Activated gamma-delta T cell treated with anti-CD3 and anti-CD28 coated beads, Interleukin-2, amount 50 U/mL, for 16 hours (primary cell): ENCODE measurements around the gene SLC18A2.
"Not testable (repeated sequence)": the region's sequence is repeated elsewhere in the genome, so short reads cannot be mapped to it uniquely, and the experiment has no call there.

Experiments
- DNase-seq: peaks from one replicate; pipeline ENCODE4 v3.0.0-alpha.2; 2020; ENCODE audit warnings: low read depth

SLC18A2 gene

GRCh38 chr10:117262903-117263293 lies 22.0 kb downstream of the SLC18A2 start:
- DNase-seq = no peak

- no peak for DNase-seq
Observed at GRCh38 chr10:117264782-117265181, 23.9 kb downstream of the SLC18A2 start.

GRCh38 chr10:117266400-117266799 lies 25.5 kb downstream of the SLC18A2 start:
- no peak for DNase-seq

DNA sequence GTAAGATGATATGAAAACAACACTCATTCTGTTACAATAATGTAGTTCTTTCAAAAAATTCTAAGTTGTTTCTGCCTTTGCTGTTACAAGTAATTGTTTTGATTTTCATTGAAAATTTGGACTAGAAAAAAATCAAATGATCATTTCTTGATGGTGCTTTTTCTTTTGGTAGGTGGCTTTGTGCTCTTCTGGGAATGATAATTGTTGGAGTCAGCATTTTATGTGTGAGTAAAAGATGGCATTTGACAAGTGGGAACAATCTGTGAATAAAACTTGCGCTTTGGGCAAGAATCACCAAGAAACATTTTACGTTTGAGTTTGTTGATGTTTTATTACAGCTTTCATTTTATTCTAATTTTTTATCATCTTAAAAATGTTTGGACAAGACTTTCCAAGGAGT lies 25.9 kb downstream of the SLC18A2 start:
- no peak for DNase-seq

DNA sequence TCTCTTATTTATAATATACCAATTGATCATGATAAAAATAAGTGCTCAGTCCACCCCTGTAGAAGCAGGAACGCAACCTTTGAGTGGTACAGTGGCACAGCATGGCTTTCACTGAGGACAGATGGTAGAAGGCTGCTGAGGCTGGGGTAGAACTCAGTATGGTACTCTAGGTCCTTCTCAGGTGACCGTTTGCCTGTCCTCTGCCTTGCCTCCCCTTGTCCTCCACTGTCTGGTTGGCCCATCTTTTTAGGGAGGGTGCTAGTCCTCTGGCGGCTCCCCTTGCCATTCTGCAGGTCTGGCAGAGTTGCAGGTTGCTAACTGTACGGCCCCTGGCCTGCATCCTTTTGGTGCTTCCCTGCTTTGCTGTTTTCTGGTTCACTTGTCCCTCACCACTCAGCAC lies 27.3 kb downstream of the SLC18A2 start:
- DNase-seq = no peak

- DNase-seq = no peak
Observed at GRCh38 chr10:117268907-117269306, 28.0 kb downstream of the SLC18A2 start.

- no peak for DNase-seq
Observed at GRCh38 chr10:117271427-117271826, 30.5 kb downstream of the SLC18A2 start.

DNA sequence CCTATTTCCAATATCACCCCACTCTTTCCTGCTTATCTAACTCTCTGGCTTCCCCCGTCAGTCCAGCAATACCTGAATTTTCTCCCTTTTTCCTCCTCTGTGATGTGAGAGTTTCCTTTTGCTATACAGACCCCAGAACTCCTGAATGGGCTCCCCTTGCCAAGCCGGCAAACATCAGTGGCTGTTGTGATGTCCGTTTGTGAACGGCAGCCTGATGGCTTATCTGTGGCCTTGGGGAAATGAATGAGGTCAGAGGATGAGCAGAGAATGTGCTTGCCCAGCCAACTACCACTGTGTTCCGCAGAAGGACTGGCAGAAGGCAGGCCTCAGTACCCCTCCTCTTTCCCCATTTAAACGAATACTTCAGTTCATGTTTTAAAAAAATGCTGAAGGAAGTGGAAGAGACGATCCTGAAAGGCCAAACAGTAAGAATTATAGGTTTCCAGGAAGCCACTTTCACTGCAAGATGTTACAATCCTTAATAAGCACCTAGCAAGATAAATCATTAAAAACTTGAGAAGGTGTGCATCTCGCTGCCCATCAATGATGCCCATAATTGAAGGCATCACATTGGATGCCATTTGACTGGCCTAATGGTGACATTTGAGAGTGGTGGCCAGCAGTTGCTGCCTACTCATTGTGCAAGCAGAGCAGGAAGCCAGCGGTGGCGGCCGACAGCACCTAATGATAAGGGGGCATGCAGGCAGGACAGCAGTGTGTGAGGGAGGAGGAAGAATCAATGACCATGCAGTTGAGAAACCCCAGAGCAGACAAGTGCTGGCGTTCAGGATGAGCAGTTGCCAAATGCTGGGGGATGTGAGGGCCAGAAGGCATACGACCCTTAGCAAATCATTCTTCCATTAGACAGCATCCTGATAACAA lies 31.5 kb downstream of the SLC18A2 start:
- DNase-seq = no peak

- DNase-seq = no peak
Observed at GRCh38 chr10:117273980-117274379, 33.1 kb downstream of the SLC18A2 start.

GRCh38 chr10:117274509-117274908 lies 33.6 kb downstream of the SLC18A2 start:
- no peak for DNase-seq

GRCh38 chr10:117275121-117275520 lies 34.2 kb downstream of the SLC18A2 start:
- no peak for DNase-seq

DNA sequence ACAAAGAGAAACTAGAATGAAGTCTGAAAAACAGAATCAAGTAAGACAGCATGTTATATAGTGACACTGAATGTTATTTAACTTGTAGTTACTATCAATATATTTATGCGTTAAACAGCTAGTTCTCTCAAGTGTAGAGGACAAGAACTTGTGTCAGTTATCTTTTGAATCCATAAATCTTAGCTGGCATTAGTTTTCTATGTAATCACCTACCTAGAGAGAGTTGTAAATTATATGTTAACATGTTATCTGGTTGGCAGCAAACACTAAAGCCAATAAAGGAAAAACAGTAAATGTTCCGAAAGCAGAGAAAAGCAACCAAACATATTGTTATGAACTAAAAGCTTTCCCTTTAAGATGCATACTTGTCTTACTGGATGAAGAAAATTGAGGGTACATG lies 36.8 kb downstream of the SLC18A2 start:
- no peak for DNase-seq

GRCh38 chr10:117284716-117285494 lies 44.0 kb downstream of the SLC18A2 start:
- DNase-seq = no peak

GRCh38 chr10:117290872-117291271 lies 50.0 kb downstream of the SLC18A2 start:
- DNase-seq = not testable (repeated sequence)

DNA sequence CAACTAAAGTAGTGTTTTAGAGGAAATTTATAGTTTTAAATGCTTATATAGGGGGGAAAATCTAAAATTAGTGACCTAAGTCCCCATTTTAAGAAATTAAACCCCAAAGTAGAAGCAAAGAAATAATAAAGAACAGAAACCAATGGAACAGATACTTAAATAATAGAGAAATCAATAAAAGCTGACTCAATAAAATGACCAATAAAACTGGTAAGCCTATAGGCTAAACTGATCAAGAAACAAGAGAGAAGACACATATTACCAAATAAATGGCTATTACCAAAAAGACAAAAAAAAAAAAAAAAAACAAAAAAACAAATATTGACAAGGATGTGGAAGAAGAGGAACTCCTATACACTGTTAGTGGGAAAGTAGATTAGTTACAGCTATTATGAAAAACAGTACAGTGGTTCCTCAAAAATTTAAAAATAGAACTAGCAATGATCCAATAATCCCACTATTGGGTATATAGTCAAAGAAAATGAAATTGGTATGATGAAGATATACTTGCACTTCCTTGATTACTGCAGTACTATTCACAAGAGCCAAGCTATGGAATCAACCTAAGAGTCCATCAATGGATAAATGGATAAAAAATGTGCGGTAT lies 53.2 kb downstream of the SLC18A2 start:
- DNase-seq = no peak

DNA sequence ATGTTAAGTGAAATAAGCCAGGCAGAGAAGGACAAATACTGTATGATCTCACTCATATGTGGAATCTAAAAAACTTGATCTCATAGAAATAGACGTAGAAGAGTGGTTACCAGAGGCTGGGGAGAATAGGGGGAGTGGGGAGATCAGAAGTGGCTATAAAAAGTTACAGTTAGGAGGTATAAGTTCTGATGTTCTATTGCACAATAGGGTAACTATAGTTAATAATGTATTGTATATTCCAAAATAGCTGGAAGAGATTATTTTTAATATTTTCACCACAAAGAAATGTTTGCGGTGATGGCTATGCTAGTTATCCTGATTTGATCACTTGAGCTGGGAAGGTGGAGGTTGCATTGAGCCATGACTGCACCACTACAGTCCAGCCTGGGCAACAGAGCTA lies 53.8 kb downstream of the SLC18A2 start:
- DNase-seq = no peak

GRCh38 chr10:117298219-117298618 lies 57.3 kb downstream of the SLC18A2 start:
- no peak for DNase-seq

DNA sequence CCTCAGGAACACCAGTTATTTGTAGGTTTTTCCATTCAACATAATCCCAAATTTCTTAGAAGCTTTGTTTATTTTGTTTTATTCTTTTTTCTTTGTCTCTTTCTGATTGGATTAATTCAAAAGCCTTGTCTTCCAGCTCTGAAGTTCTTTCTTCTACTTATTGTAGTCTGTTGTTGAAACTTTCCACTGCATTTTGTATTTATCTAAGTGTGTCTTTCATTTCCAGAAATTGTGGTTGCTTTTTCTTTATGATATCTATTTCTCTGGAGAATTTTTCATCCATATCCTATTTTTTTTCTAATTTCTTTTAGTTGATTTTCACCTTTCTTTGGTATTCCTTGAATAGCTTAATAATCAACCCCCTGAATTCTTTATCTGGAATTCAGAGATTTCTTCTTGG lies 58.5 kb downstream of the SLC18A2 start:
- DNase-seq = no peak

DNA sequence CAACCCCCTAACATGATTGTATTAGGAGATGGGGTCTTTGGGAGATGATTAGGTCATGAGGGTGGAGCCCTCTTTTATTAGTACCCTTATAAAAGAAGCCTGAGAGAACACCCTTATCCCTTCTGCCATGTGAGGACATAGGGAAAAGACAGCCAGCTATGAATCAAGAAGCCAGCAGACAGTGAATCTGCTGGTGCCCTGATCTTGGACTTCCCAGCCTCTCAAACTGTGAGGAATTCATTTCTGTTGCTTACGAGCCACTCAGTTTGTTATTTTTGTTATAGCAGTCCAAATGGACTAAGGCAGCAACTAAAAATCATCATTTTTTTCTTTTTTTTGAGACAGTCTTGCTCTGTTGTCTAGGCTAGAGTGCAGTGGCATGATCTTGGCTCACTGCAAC lies 59.8 kb downstream of the SLC18A2 start:
- no peak for DNase-seq

DNA sequence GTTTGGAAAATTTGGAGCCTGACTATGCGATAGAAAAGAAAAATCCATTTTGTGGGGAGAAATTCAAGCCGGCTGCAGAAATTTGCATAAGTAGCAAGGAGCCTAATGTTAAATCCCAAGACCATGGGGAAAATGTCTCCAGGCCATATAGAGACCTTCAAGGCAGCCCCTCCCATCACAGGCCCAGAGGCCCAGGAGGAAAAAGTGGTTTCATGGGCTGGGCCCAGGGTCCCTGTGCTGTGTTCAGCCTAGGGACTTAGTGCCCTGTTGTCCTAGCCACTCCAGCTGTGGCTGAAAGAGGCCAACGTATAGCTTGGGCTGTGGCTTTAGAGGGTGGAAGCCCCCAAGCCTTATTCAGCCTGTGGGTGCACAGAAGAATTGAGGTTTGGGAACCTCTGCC lies 62.5 kb downstream of the SLC18A2 start:
- not testable (repeated sequence) for DNase-seq

GRCh38 chr10:117306674-117307073 lies 65.8 kb downstream of the SLC18A2 start:
- no peak for DNase-seq

GRCh38 chr10:117311261-117311660 lies 70.3 kb downstream of the SLC18A2 start:
- DNase-seq = no peak

DNA sequence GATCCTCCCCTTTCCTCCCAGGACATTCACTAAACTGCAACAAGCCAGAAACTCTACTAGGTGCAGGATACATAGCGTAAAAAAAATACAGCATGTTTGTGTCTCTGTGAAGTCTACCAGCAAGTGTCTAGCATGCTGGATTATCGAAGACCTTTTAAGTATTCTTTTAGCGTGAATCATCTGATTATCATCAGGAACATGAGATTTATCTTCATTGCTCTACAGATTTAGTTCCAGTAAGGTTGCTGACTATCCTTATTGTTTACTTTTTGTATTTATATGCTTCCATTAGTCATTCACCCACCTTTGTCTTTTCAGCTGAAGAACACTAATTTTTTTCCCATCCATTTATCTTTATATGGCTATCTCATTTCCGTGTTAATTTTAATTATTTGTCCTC lies 71.5 kb downstream of the SLC18A2 start:
- DNase-seq = no peak
